Activated CD4-positive, alpha-beta T cell treated with anti-CD3 and anti-CD28 coated beads, Interleukin-2, Interleukin-6, amounts not matched to agents 100 ng/mL and 50 ng/mL, durations not matched to agents 16 hours and 8 hours (primary cell): Measurements from ENCODE around the gene B4GALNT1.
"Not testable (repeated sequence)": the region's sequence is repeated elsewhere in the genome, so short reads cannot be mapped to it uniquely, and the experiment has no call there.

Experiments
- DNase-seq: peaks from one replicate; pipeline ENCODE4 v3.0.0-alpha.2; 2020

B4GALNT1 gene

GRCh38 chr12:57636731-57637130 is 3.7 kb upstream of the B4GALNT1 start:
- not testable (repeated sequence) for DNase-seq

DNA sequence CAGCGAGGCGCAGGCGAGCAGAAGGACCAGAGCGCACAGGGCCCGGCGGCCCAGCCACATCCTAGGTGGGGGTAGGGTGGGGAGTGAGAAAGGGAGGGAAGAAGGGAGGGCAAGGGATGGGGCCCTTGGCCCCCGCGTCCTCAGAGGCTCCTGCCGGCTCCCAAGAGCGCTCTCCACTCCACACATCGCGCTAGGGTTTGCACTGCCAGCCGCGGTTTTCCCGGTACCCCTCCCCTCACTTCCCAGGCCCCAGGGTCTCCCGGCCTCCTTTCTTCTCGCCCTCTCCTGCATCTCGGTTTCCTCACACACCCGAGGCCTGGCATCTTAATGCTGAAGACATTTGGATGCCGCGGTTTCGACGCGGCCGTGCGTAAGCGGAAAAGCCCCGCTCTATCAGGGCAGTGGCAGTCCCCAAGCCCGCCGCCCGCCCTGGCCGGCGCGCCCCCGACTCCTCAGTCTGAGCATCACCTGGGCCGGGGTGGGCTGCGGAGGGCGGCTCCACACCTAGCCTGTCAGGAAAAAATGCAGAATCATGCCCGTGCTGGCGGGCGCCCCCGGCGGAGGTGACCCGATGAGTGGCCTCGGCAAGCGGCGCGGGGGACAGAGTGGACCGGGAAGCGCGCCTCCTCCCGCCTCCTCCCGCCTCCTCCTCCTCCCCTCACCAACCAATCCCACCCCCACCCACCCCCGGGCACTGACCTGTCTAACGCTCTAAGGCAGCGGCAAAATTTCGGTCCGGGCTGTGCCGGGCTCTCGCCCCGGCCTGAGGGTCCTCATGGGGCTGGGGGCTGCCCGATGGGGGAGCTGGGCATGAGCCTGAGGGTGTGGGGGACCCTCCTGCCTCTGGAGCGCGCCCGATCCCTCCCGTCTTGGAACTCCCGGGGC is 686 bp downstream of the B4GALNT1 start:
- DNase-seq, result peak; percentile 21

GRCh38 chr12:57631566-57632072 is 1.4 kb downstream of the B4GALNT1 start:
- no peak for DNase-seq

GRCh38 chr12:57630891-57631433 is 2.0 kb downstream of the B4GALNT1 start:
- DNase-seq, result no peak

DNA sequence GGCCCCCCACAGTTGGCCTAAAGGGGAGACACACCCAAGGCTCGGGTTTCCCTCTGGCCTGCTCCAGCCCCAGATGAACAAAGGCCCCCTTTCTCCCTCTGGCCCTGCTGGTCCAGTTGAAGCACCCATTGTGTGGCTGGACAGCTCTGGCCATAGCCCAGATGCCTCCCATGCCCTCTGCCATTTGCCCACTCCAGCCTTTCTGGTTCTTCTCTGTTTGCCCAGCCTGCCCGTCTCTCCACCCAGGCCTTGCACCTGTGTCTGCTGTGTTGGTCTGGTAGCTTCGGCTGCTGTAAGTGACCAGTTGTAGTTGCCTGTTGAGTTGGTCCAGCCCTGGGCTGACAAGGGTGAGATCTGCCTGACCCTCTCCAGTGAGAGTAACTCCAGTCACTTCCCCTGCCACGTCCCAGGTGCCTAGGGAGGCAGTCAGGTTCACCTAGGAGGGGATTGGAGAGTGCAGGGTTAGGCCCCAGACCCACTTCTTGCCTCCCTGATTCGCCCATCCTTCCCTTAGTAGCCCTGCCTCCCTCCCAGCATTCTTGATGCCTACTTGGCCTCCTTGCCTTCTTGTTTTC is 3.0 kb downstream of the B4GALNT1 start:
- no peak for DNase-seq

- DNase-seq, result no peak
Observed at GRCh38 chr12:57628280-57629191, 4.5 kb downstream of the B4GALNT1 start.

DNA sequence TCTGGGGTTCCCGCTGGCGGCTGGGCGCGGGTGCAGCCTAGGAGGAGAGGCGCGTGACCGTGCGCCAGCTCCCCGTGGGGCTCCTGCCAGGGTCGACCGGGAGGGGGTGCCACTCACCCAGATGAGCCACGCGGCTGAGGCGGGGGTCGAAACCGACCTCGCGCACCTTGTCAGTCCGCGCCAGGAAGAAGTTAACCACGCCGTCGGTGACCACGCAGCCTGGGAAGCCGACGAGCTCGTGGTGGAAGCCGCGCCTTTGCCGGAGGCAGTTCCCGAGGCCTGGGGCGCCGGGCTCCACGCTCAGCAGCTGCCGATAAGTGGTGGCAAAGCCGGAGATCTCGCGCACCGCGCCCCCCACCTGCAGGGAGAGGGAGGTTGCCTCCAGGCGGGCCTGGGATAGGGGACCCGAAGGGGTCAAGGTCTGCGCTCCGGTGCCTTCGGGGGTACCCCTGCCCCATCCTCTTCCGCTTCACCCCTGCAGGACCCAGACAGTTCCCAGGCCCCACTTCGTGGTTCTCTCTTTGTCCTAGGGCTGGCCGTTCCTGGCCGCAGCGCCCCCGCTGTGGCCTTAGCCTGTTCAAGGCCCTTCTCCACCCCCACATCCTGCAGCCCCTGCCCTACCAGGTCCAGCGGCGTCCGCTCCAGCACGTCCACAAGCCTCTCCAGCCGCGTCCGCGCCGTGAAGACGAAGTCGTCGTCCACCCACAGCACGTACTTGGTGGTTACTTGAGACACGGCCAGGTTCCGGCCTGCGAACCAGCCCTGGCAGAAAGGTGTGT is 5.3 kb downstream of the B4GALNT1 start:
- peak; percentile 29 for DNase-seq

GRCh38 chr12:57626921-57627445 is 6.0 kb downstream of the B4GALNT1 start:
- DNase-seq, result no peak

DNA sequence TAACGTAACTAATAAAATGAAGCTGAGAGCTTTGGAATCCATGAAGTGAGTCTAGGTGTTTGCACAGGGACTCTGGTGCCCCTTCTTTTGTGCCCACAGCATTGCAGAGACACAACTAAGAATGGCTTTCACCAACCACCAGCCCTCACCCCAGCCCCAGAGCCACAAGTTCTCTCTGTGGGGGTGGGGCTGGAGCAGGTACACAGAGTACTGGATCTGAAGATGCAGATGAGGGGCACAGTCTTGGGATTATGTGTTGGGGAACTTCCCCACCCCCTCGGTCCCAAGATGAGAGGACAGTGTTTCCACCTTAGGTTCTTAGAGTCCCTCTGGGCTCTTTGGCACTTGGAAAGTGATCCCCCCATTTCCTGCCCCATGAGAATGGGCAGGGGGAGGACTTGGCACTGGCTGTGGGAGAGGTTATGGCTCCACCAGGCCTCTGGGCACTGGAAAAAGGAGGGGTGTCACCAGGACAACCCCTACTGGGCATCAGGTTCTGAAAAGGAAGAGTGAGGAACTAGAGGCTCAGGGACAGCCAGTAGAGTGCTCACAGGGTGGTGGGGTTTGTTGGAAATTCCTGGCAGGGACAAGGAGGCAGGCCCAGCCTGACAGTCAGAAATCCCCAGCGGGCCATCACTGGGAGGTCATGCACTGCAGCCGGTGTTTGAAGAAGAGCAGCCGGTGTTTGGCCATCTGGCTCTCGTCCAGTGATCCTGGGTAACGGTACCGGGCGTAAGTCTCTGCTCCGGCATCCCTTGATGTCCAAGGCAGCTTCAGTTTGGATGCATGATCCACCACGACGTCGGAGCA is 6.7 kb downstream of the B4GALNT1 start:
- no peak for DNase-seq

GRCh38 chr12:57625261-57626032 is 7.6 kb downstream of the B4GALNT1 start:
- no peak for DNase-seq

DNA sequence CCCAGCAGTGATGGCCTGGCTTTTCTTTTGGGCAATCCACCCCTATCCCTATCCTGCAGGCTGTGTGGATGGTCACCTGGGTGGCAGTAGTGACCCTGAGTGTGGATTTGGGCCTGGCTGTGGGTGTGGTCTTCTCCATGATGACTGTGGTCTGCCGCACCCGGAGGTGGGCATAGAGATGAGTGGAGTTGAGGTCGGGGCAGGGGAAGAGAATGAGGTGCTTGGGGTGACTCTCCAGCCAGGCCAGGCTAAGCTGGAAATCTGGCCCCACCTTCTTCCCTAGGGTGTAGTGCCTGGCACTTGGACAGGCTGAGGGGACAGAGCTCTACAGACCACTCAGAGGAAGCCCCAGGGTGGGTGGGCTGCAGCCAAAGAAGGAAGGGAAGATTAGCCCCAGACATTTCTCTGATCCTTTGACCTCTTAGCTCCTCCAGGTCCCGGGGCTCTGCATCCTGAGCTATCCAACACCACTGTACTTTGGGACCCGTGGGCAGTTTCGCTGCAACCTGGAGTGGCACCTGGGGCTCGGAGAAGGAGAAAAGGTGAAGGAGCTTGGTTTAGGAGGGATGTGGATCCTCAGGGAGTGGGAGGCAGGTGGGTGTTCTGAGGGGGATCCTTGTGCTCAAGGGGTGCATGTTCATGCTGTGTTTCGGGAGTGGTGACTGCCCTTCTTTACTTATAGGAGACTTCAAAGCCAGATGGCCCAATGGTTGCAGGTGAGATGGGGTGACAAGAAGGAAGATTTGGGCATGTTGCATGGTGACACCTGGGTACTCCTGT is 8.4 kb downstream of the B4GALNT1 start:
- no peak for DNase-seq

GRCh38 chr12:57623811-57624390 is 9.1 kb downstream of the B4GALNT1 start:
- DNase-seq, result no peak

DNA sequence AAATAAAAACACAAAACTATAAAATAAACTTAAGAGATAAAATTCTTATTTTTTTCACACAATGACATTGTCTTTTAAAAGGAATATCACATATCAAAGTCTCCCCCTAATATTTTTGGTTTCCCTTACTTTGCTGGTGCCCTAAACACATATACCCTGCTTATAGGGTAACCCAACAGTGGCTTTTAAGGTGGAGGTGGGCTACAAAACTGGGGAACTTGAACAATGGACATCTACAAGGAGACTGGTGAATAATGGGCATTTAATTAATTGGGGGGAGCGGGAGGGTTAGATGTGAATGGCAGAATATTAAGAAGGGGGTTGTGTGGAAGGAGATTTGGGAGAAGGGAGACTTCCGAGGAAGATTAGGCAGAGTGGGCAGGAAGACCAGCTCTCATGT is 9.6 kb downstream of the B4GALNT1 start:
- DNase-seq, result no peak

DNA sequence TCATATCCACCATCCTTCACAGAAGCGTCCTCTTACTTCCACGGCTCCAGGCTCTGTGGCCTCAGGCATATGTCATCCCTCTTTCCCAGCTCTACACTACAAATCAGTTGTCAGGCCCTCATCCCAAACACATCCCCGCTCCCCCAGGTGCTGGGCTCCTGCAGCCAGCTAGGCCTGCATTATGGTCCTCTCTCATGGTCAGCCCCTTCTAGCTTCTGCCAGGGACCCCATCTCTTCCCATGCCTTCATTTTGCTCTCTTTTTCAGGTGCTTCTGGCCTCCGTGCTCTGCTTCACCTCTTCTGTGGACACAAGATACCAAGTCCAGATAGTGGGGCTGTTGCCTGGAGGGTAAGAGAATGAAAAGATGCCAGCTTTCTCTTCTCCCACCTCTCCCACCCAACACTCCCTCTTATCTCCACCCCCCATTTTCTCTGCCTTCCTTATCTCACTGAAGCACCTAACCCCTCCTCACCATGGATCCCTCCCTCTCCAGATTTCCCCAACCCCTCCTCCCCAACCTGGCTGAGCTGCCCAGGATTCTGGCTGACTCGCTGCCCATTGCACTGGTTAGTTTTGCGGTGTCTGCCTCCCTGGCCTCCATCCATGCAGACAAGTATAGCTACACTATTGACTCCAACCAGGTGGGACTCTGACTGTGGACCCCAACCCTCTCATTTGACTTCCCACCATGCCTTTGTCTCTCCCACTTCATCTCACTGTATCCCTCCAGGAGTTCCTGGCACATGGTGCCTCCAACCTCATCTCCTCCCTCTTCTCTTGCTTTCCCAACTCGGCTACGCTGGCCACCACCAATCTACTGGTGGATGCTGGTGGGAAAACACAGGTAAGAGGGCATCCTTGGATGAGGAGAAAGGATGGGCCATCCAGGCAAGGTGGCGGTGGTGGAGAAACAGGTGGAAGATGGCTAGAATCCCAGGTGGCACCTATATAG is 10.4 kb downstream of the B4GALNT1 start:
- no peak for DNase-seq

DNA sequence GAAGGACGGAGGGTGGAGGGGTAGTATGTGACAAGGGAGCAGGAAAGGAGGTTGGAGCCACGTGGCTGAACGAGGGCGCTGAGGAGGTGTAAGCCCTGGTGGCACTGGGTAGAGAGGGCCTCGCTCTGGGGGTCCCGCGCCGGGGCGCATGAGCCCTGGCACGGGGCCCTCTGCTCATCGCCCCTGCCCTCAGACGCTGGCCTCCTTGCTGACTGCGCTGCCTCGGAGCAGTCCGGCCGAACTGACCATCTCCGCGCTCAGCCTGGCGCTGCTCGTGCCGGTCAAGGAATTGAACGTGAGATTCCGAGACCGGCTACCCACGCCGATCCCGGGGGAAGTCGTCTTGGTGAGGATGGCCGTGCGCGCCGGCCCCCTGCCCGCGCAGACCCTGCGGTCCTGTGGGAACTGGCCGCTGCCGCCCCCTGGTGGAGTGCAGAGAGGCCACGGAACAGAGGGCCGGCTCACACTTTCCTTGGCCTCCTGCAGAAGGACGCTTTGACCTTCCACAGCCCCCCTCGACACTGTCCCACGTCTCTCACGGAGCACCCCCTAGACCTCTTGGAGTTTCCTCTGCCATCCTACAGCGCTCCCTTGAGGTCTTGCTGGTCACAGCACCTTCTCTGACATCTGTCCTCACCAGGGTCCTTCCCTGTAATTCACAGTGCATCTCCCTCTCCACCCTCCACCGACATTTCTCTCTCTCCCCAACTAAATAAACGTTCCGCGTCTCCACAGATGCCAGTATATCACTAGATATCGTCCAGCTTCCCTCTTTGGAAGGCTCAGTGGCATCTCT is 11.3 kb downstream of the B4GALNT1 start:
- DNase-seq, result peak; percentile 63

DNA sequence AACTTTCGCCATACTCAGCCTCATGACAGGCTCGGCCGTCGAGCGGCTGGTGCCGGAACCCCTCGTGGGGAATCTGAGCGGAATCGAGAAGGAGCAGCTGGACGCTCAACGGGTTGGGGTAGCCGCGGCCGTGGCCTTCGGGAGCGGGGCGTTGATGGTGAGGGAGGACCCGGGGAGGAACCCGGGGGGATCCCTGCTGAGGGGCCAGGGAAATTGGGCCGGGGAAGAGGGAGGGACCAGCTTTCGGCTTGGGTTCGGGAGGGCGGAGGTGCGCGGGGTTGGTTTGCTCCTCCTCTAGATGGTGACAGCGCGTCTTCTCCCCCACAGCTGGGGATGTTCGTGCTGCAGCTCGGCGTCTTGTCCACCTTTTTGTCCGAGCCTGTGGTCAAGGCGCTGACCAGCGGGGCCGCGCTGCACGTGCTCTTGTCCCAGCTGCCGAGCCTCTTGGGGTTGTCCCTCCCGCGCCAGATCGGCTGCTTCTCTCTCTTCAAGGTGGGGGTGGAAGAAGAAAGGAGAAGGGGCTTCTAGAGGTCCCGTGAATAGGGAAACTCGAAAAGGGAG is 12.0 kb downstream of the B4GALNT1 start:
- no peak for DNase-seq
